Esophagus (tissue), 2 donors: ENCODE measurements around the gene LEPR. TPM values are rescaled to one million over a fixed set of nuclear protein-coding genes. Genes with fewer than 3 reads are reported as not detected.

ENCODE experiments used
- H3K27ac ChIP-seq, 2 donors: one replicate each; pipeline ENCODE4 v1.5.1; 2013; ENCODE audit warnings: low read depth in 2 of 2, mild to moderate bottlenecking in 2 of 2, inconsistent platforms in 1 of 2, low read length in 1 of 2, moderate library complexity in 1 of 2
- H3K27me3 ChIP-seq, 2 donors: one replicate each; pipeline ENCODE4 v1.6.1; 2013; ENCODE audit warnings: low read length in 2 of 2, control low read depth in 1 of 2, mild to moderate bottlenecking in 1 of 2; ENCODE audit not compliant: insufficient read depth in 2 of 2, control insufficient read depth in 1 of 2
- H3K36me3 ChIP-seq, 2 donors: one replicate each; pipeline ENCODE4 v1.6.1; 2013; ENCODE audit warnings: low read length in 1 of 2; ENCODE audit not compliant: control insufficient read depth in 2 of 2, insufficient read depth in 2 of 2
- H3K4me1 ChIP-seq, 2 donors: one replicate each; pipeline ENCODE4 v1.6.1; 2013; ENCODE audit warnings: low read length in 1 of 2; ENCODE audit not compliant: control insufficient read depth in 2 of 2, insufficient read depth in 2 of 2
- H3K4me3 ChIP-seq, 2 donors: one replicate each; pipeline ENCODE4 v1.5.1; 2013; ENCODE audit warnings: low read length in 2 of 2, mild to moderate bottlenecking in 2 of 2, low read depth in 1 of 2, moderate library complexity in 1 of 2
- H3K9me3 ChIP-seq, 2 donors: one replicate each; pipeline ENCODE4 v1.6.1; 2013; ENCODE audit warnings: mild to moderate bottlenecking in 2 of 2, low read depth in 1 of 2, low read length in 1 of 2, moderate library complexity in 1 of 2; ENCODE audit not compliant: control insufficient read depth in 2 of 2, insufficient read depth in 1 of 2
- WGBS, 2 donors: extraction: QIAGEN DNeasy Blood & Tissue Kit; methylation state at CpG; one replicate each; pipeline ENCODE4 v1.1.7; 2013; 5-methylcytosine and 5-hydroxymethylcytosine counted together
- polyA plus RNA-seq, 2 donors: library from polyadenylated mRNA; stranded (reverse); fragments of 200-250 nt; gene quantifications; one replicate each; pipeline ENCODE4 v1.2.3, GENCODE V29; 2013
- donor health status: healthy with polysubstance abuse.
- donor health status: Bipolar disorder and iron deficiency.

The LEPR gene
- polyA plus RNA-seq, 2 donors: 1.2 to 2.6 TPM

GRCh38 chr1:65388908-65389695 lies 31.4 kb upstream of the LEPR start:
- H3K4me3 ChIP-seq: no peak overlapping the region
- no peaks in the 10 kb centered on the region for H3K27me3 ChIP-seq
- H3K4me1 ChIP-seq: no peaks in the 10 kb centered on the region
- H3K36me3 ChIP-seq: no peaks in the 10 kb centered on the region
- WGBS, 2 donors: 78% methylated on average over 3 of the region's 3 CpGs
- H3K9me3 ChIP-seq: no peaks in the 10 kb centered on the region
- H3K27ac ChIP-seq: no peak overlapping the region

- Histone ChIP-seq H3K9me3 (no peaks in the 10 kb centered on the region), H3K4me3 (no peak overlapping the region), H3K27ac (no peak overlapping the region), H3K4me1 (no peaks in the 10 kb centered on the region), H3K36me3 (no peaks in the 10 kb centered on the region), H3K27me3 (no peaks in the 10 kb centered on the region)
- 96 to 98% methylated on average over 7 of the region's 7 CpGs for WGBS, 2 donors
Measured at GRCh38 chr1:65392497-65392896, 28.0 kb upstream of the LEPR start.

- H3K4me1 ChIP-seq: no peaks in the 10 kb centered on the region
- H3K9me3 ChIP-seq: no peaks in the 10 kb centered on the region
- H3K36me3 ChIP-seq: no peaks in the 10 kb centered on the region
- WGBS, 2 donors: 61 to 81% methylated on average over 2 of the region's 2 CpGs
- H3K27me3 ChIP-seq: no peaks in the 10 kb centered on the region
- H3K27ac ChIP-seq: no peak overlapping the region
- no peak overlapping the region for H3K4me3 ChIP-seq
Measured at GRCh38 chr1:65393347-65393746, 27.1 kb upstream of the LEPR start.

DNA sequence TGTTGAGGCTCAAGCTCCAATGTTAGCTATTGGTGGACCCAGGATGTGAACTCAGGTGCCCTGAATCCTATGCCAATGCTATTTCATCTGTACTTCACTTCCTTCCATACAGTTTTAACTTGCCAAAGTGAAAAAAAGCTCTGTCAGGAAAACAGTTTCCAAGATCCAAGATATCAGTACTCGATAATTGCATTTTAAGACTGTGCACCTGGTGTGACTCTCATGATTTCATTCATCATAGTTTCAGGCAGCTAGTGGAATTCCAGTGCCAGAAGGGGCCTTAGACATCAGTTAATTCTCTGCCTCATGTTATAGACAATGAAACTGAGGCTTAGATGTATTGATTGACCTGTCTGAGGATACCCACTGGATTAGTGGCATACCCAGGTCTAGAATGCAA lies 26.5 kb upstream of the LEPR start:
- H3K27me3 ChIP-seq: no peaks in the 10 kb centered on the region
- no peak overlapping the region for H3K27ac ChIP-seq
- WGBS, 2 donors: 72 to 74% methylated on average over 1 of the region's 1 CpG
- no peaks in the 10 kb centered on the region for H3K4me1 ChIP-seq
- H3K4me3 ChIP-seq: no peak overlapping the region
- no peaks in the 10 kb centered on the region for H3K9me3 ChIP-seq
- no peaks in the 10 kb centered on the region for H3K36me3 ChIP-seq

- H3K4me1 ChIP-seq: no peaks in the 10 kb centered on the region
- no peaks in the 10 kb centered on the region for H3K27me3 ChIP-seq
- no peaks in the 10 kb centered on the region for H3K36me3 ChIP-seq
- WGBS, 2 donors: 67 to 68% methylated on average over 3 of the region's 3 CpGs
- H3K9me3 ChIP-seq: no peaks in the 10 kb centered on the region
- no peak overlapping the region for H3K4me3 ChIP-seq
- H3K27ac ChIP-seq: no peak overlapping the region
Measured at GRCh38 chr1:65395887-65396612, 24.4 kb upstream of the LEPR start.

DNA sequence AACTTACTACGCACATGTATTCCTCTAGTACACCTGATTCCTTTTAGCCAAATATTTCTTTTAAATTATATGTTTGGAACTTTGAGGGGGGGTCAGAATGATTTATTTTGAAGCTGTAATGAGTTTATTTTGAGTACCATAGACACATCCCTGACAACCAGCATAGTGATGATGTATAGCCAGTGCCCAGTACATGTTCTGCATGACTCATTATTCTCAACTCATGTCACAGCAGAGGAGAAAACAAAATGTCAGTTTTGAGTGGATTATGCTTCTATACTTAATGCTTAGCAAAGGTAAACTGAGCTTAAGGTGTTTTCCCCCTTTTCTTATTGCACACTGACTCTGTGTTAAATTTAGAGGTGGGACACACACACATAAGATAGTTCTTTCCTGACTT lies 22.4 kb upstream of the LEPR start:
- Histone ChIP-seq H3K4me1 (no peaks in the 10 kb centered on the region), H3K4me3 (no peak overlapping the region), H3K9me3 (no peaks in the 10 kb centered on the region), H3K27ac (no peak overlapping the region), H3K27me3 (no peaks in the 10 kb centered on the region), H3K36me3 (no peaks in the 10 kb centered on the region)
- WGBS, 2 donors: 93 to 97% methylated on average over 1 of the region's 1 CpG

- H3K4me3 ChIP-seq: no peak overlapping the region
- H3K36me3 ChIP-seq: no peaks in the 10 kb centered on the region
- no peaks in the 10 kb centered on the region for H3K9me3 ChIP-seq
- no peaks in the 10 kb centered on the region for H3K4me1 ChIP-seq
- H3K27ac ChIP-seq: no peak overlapping the region
- no peaks in the 10 kb centered on the region for H3K27me3 ChIP-seq
- 94 to 97% methylated on average over 1 of the region's 1 CpG for WGBS, 2 donors
Measured at GRCh38 chr1:65399003-65399402, 21.5 kb upstream of the LEPR start.

- Histone ChIP-seq H3K27me3 (no peaks in the 10 kb centered on the region), H3K36me3 (no peaks in the 10 kb centered on the region), H3K4me3 (no peak overlapping the region), H3K9me3 (no peaks in the 10 kb centered on the region), H3K27ac (no peak overlapping the region), H3K4me1 (no peaks in the 10 kb centered on the region)
- WGBS, 2 donors: 87 to 90% methylated on average over 3 of the region's 3 CpGs
Measured at GRCh38 chr1:65401612-65402011, 18.9 kb upstream of the LEPR start.

DNA sequence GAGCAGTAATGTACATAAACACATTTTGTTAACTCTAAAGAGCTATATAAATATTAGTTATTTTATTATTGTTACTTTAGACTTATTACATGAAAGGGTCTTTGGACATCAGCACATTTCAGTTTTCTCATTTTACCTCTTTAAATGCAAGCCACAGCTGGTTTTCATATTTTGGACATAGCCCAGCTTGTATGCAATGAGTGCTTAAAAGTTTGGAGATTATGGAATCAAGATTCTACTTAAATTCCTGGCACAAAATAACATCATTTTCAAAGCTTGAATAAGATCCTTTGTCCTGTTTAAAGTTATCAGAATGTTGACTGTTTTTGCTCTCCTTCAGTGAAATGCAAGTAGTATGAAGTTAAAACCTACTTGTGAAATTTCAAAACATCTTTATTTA lies 15.5 kb upstream of the LEPR start:
- no peaks in the 10 kb centered on the region for H3K4me1 ChIP-seq
- no peaks in the 10 kb centered on the region for H3K9me3 ChIP-seq
- no peak overlapping the region for H3K27ac ChIP-seq
- H3K36me3 ChIP-seq: no peaks in the 10 kb centered on the region
- no peak overlapping the region for H3K4me3 ChIP-seq
- no peaks in the 10 kb centered on the region for H3K27me3 ChIP-seq

- no peaks in the 10 kb centered on the region for H3K27me3 ChIP-seq
- 79 to 81% methylated on average over 2 of the region's 2 CpGs for WGBS, 2 donors
- H3K4me1 ChIP-seq: no peaks in the 10 kb centered on the region
- H3K27ac ChIP-seq: no peak overlapping the region
- no peaks in the 10 kb centered on the region for H3K9me3 ChIP-seq
- H3K4me3 ChIP-seq: no peak overlapping the region
- H3K36me3 ChIP-seq: no peaks in the 10 kb centered on the region
Measured at GRCh38 chr1:65407877-65408276, 12.6 kb upstream of the LEPR start.
